Measurements from ENCODE around the gene ARMC9. TPM values are rescaled to one million over a fixed set of nuclear protein-coding genes. Genes with fewer than 3 reads are reported as not detected.

The ARMC9 gene
- total RNA-seq, 4 donors from 2014 or later = 6.5 to 11.5 (median 9.3) TPM

- Histone ChIP-seq H3K27me3 (no peaks in the 10 kb centered on the region), H3K36me3 (no peaks in the 10 kb centered on the region), H3K9me3 (no peaks in the 10 kb centered on the region), H3K4me3 (peak overlapping the region; percentile 69), H3K27ac (peak overlapping the region; percentile 28), H3K4me1 (peaks cover 14% of the 10 kb centered on the region)
- peak in 1 of 2 donors; percentile 86 for DNase-seq (ENCODE audit: low spot score in 2 of 2)
- WGBS = 4% methylated on average over 34 of the region's 67 CpGs
- TF ChIP-seq CTCF (IDR thresholded peaks at IDR 0.05) = peak; percentile 23 to 90
- no peak for TF ChIP-seq POLR2A (IDR thresholded peaks at IDR 0.05)
Observed at GRCh38 chr2:231411831-231412617, 213.6 kb downstream of the ARMC9 start.

DNA sequence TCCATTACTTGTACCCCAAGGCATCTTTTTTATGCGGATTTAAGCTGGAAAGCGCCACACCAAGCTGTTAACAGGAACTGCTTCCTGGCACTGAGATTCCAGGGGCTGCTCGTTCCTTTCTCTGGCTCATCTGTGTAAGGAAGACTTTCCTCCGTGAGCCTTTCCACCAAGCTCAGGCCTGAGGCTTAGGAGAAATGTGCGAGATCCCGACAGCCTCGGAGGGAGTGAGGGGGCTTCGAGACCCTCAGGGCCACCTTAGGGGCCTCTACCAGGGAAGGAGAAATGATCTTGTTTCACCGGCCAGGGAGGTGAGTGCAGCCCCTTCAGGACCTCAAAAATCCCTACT, 214.2 kb downstream of the ARMC9 start:
- Histone ChIP-seq H3K27me3 (no peaks in the 10 kb centered on the region), H3K36me3 (no peaks in the 10 kb centered on the region), H3K4me1 (peaks cover 14% of the 10 kb centered on the region), H3K4me3 (peak overlapping the region; percentile 69), H3K9me3 (no peaks in the 10 kb centered on the region), H3K27ac (no peak overlapping the region)
- no peak for TF ChIP-seq POLR2AphosphoS5 (IDR thresholded peaks at IDR 0.05)
- TF ChIP-seq EP300 (IDR thresholded peaks at IDR 0.05) = no peak
- TF ChIP-seq POLR2A (IDR thresholded peaks at IDR 0.05) = no peak
- no peak for TF ChIP-seq CTCF (IDR thresholded peaks at IDR 0.05)
- no peak for DNase-seq (ENCODE audit: low spot score in 2 of 2)
- 10% methylated on average over 7 of the region's 9 CpGs for WGBS

DNA sequence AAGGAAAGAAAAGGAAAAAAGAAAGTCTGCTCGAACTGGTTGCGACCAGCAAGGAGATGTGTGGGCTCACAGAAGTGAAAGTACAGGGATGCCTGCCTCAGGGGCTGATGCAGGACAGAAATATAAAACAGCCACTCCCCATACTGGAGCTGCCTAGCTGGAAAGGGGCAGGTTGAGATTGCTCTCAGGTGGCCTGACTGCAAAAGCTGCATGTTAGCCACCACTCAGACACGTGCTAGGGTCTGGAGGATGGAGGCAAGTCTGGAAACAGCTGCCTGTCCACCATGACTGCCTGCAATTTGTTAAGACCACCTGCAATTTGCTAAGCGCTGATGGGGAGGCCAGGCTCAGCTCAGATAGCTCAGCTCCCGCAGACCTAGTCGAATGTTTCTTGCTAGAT, 215.0 kb downstream of the ARMC9 start:
- H3K4me1 ChIP-seq = peaks cover 14% of the 10 kb centered on the region
- H3K27ac ChIP-seq = no peak overlapping the region
- no peaks in the 10 kb centered on the region for H3K36me3 ChIP-seq
- 83% methylated on average over 6 of the region's 6 CpGs for WGBS
- no peak overlapping the region for H3K4me3 ChIP-seq
- no peaks in the 10 kb centered on the region for H3K27me3 ChIP-seq
- no peak for TF ChIP-seq EP300 (IDR thresholded peaks at IDR 0.05)
- no peak for TF ChIP-seq POLR2AphosphoS5 (IDR thresholded peaks at IDR 0.05)
- TF ChIP-seq POLR2A (IDR thresholded peaks at IDR 0.05) = no peak
- TF ChIP-seq CTCF (IDR thresholded peaks at IDR 0.05) = no peak
- H3K9me3 ChIP-seq = no peaks in the 10 kb centered on the region
- no peak for DNase-seq (ENCODE audit: low spot score in 2 of 2)

DNA sequence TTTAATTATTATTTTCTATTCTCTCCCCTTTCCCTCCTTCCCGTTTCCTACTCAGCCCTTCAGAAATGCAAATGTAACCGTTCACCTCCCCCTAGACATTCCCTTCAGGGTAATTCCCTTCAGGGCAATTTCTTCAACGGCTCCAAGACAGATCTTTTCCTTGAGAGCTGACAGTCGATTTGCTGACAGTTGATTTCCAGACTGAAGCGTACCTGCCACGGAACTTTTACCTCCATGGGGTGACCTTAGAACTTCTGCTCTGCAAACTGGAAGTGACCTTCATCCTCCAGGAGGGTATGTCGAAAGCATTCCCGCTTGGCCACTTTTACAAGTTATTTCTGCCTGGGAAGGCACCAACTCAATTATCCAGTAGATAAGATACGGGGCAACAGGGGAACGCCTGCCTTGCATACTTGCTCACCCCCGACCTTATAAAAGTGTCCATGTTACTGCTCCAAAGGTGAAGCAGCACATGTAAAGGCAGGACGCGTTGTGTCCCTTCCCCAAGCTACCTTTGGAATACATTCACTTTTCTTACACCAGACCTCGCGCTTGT, 215.6 kb downstream of the ARMC9 start:
- H3K27ac ChIP-seq = no peak overlapping the region
- no peaks in the 10 kb centered on the region for H3K9me3 ChIP-seq
- TF ChIP-seq EP300 (IDR thresholded peaks at IDR 0.05) (no peak), POLR2A (IDR thresholded peaks at IDR 0.05) (no peak), POLR2AphosphoS5 (IDR thresholded peaks at IDR 0.05) (no peak), CTCF (IDR thresholded peaks at IDR 0.05) (no peak)
- no peak overlapping the region for H3K4me3 ChIP-seq
- H3K4me1 ChIP-seq = peaks cover 14% of the 10 kb centered on the region
- H3K36me3 ChIP-seq = no peaks in the 10 kb centered on the region
- H3K27me3 ChIP-seq = peaks cover 4% of the 10 kb centered on the region
- no peak for DNase-seq (ENCODE audit: low spot score in 2 of 2)
- WGBS = 61% methylated on average over 15 of the region's 15 CpGs

- peaks cover 14% of the 10 kb centered on the region for H3K4me1 ChIP-seq
- H3K27ac ChIP-seq = no peak overlapping the region
- TF ChIP-seq POLR2AphosphoS5 (IDR thresholded peaks at IDR 0.05) (no peak), CTCF (IDR thresholded peaks at IDR 0.05) (no peak), EP300 (IDR thresholded peaks at IDR 0.05) (no peak), POLR2A (IDR thresholded peaks at IDR 0.05) (no peak)
- no peak overlapping the region for H3K4me3 ChIP-seq
- no peak for DNase-seq (ENCODE audit: low spot score in 2 of 2)
- no peaks in the 10 kb centered on the region for H3K9me3 ChIP-seq
- peaks cover 5% of the 10 kb centered on the region for H3K27me3 ChIP-seq
- H3K36me3 ChIP-seq = no peaks in the 10 kb centered on the region
Observed at GRCh38 chr2:231415029-231415428, 216.6 kb downstream of the ARMC9 start.

Data from suprapubic skin (tissue), 4 donors.